Epidermal melanocyte (primary cell): ENCODE data around the gene PSMD6.
A peak's percentile ranks its signal among the peaks of the same experiment; 100 is the strongest.

Source experiments
- DNase-seq: peaks from one replicate; pipeline ENCODE4 v3.0.0; 2011; ENCODE audit warnings: low spot score; ENCODE audit not compliant: insufficient read length

PSMD6 gene

GRCh38 chr3:63979093-63979885 is 44.0 kb downstream of the PSMD6 start:
- no peak for DNase-seq

- DNase-seq: no peak
Measured at GRCh38 chr3:63977893-63978292, 45.4 kb downstream of the PSMD6 start.

GRCh38 chr3:63976872-63977200 is 46.5 kb downstream of the PSMD6 start:
- no peak for DNase-seq

GRCh38 chr3:63976161-63976871 is 47.0 kb downstream of the PSMD6 start:
- peak; percentile 46 for DNase-seq

GRCh38 chr3:63975723-63976122 is 47.6 kb downstream of the PSMD6 start:
- no peak for DNase-seq

GRCh38 chr3:63974451-63974850 is 48.8 kb downstream of the PSMD6 start:
- no peak for DNase-seq

GRCh38 chr3:63973406-63973805 is 49.9 kb downstream of the PSMD6 start:
- no peak for DNase-seq

GRCh38 chr3:63972987-63973386 is 50.3 kb downstream of the PSMD6 start:
- no peak for DNase-seq

- DNase-seq: no peak
Measured at GRCh38 chr3:63972196-63972595, 51.1 kb downstream of the PSMD6 start.

GRCh38 chr3:63970631-63971475 is 52.4 kb downstream of the PSMD6 start:
- DNase-seq: no peak

- no peak for DNase-seq
Measured at GRCh38 chr3:63969876-63970275, 53.4 kb downstream of the PSMD6 start.

- no peak for DNase-seq
Measured at GRCh38 chr3:63968612-63969350, 54.5 kb downstream of the PSMD6 start.

- DNase-seq: no peak
Measured at GRCh38 chr3:63967675-63968611, 55.4 kb downstream of the PSMD6 start.

- no peak for DNase-seq
Measured at GRCh38 chr3:63966871-63967270, 56.4 kb downstream of the PSMD6 start.

- no peak for DNase-seq
Measured at GRCh38 chr3:63966007-63966406, 57.3 kb downstream of the PSMD6 start.

- DNase-seq: no peak
Measured at GRCh38 chr3:63964681-63965485, 58.4 kb downstream of the PSMD6 start.

GRCh38 chr3:63963496-63963895 is 59.8 kb downstream of the PSMD6 start:
- DNase-seq: no peak

GRCh38 chr3:63961891-63962290 is 61.4 kb downstream of the PSMD6 start:
- no peak for DNase-seq
